D721Med (cell line): ENCODE measurements around the gene ATP6V0D1.
"Not testable (repeated sequence)": the region's sequence is repeated elsewhere in the genome, so short reads cannot be mapped to it uniquely, and the experiment has no call there.

Experiments used
- DNase-seq: peaks from one replicate; pipeline ENCODE4 v3.0.0; 2011; ENCODE audit warnings: low spot score; ENCODE audit not compliant: insufficient read length
- FAIRE-seq: peaks from 2 replicates; lab custom pipeline; 2011; peaks lifted over from hg19 to GRCh38; lab: Jason Lieb, UNC
- CTCF ChIP-seq: IDR thresholded peaks from 2 replicates; pipeline ENCODE4 v1.5.1; 2012; ENCODE audit warnings: mild to moderate bottlenecking, control low read depth; ENCODE audit not compliant: insufficient read depth; ENCODE audit errors: missing control alignments

The ATP6V0D1 gene

DNA sequence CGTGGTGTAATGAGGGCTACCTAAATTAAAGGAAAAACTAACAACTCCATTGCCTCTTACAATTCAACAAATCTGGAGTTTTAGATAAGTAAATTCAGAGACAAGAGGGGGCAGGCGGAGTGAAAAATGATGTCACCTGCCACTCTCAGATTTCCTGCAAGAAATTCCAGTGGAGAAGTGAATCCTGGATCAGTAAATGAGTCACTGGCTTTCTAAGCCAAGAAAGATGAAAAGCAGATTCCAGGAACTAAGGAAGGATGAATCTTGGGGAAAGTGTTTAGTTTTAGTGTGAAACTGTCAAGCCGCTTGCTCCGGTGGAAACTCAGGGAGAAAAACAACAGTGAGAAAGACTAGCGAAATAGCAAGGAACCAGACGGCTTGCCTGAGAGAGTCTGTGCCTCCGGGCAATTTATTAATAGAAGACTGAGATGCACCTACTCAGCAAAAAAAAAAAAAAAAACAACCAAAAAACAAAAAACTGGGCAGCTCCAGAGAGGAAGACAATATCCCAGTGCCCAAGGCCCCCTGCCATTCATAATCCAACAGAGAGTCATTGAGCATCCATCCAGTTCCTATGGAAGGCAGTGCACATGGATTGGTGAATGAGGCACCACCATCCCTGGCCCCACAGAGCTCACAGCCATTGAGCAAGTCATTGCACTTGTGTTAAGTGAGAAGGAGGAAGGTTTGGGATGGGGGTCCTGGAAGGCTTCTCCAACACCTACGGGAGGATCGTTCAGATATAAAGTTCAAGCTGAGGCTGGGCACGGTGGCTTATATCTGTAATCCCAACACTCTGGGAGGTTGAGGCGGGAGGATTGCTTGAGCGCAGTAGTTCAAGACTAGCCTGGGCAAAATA is 35.6 kb upstream of the ATP6V0D1 start:
- FAIRE-seq, result no peak

GRCh38 chr16:67514382-67514828 is 33.4 kb upstream of the ATP6V0D1 start:
- TF ChIP-seq CTCF, result peak; percentile 75
- DNase-seq, result no peak
- FAIRE-seq, result no peak

More for the DNA sequence above, 35.6 kb upstream of the ATP6V0D1 start:
- no peak for TF ChIP-seq CTCF
- no peak for DNase-seq

GRCh38 chr16:67513892-67514291 is 32.9 kb upstream of the ATP6V0D1 start:
- not testable (repeated sequence) for DNase-seq, FAIRE-seq

DNA sequence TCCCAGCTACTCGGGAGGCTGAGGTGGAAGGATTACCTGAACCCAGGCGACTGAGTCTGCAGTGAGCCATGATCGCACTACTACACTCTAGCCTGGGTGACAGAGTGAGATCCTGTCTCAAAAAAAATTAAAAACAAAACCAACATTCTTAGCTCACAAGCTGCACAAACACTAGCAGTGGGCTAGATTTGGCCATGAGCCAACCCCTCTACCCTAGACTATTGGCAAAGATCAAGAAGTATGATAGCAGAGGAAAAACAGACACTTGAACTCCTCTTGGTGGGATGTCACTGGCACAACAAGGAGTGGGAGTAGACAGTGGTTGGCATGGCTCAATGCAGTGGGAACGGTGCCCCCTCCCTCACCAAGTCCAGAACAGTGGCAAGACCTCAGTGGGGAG is 28.1 kb upstream of the ATP6V0D1 start:
- FAIRE-seq, result no peak
- TF ChIP-seq CTCF, result no peak
- no peak for DNase-seq

- no peak for TF ChIP-seq CTCF
- FAIRE-seq (no peak), DNase-seq (no peak)
Observed at GRCh38 chr16:67506468-67506867, 25.5 kb upstream of the ATP6V0D1 start.

DNA sequence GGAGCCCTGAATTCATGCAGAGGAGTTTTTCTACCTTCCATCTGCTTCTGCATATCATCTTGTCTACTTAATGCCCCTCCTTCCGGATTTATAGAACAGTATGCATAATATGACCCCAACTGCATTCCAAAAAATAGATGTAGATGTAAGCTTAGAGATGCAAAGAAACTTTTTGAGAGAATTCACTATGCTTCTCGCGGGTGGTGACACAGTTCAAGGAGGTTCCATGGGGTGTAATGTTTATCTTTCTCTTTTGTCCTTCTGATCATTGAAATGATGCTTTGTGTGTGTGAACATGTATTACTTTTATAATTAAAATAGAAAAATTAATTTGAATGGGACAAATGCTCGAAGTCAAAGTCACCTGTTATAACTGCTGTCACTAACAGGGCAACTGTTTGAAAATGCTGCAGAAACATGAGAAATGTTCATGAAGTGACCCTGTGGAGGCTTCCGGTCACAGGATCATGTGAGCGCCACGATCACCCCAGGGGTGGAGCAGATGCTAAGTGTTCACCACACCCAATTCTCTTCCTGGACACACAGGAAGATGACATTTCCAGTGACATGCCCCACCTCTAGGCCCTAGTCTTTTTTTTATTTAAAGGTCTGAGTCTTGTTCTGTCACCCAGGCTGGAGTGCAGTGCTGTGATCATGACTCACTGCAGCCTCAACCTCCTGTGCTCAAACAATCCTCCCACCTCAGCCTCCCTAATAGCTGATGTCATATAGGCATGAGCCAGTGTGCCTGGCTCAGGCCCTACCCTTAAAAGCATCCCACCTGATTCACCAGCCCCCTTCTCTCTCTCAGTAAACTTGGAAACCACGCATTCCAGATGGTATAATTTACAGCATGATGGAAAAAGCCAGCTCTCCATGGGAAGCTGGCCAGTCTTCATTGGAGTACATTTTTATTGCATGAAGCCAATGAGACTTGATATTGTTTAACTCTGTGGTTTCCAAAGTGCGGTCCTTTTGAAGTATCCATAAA is 23.4 kb upstream of the ATP6V0D1 start:
- FAIRE-seq (no peak), DNase-seq (no peak)
- TF ChIP-seq CTCF, result no peak

DNA sequence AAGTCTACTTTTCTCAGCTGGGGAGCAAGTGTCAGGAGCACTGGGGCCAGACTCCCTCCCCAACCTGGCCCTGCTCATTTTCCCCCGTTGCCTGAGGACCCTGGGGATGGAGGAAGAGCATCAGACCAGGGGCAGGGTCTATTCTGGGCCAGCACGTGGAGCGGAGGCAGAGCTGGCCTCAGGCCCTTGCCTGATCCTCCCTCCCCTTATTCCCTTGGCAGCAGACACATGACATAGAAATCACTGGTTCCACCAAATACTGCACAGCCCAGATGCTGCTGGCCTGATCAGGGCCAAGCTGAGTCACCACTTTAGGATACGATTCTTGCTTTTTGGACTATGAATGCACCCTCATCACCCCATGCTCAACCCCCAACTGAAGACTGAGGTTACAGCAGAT is 18.1 kb upstream of the ATP6V0D1 start:
- DNase-seq (no peak), FAIRE-seq (no peak)
- TF ChIP-seq CTCF, result no peak
